Kidney tubule cell (primary cell): Measurements from ENCODE around the gene TCAF1.
"Not testable (repeated sequence)": the region's sequence is repeated elsewhere in the genome, so short reads cannot be mapped to it uniquely, and the experiment has no call there.

ENCODE experiments used
- DNase-seq: peaks from one replicate; pipeline ENCODE4 v3.0.0-alpha.2; 2018; ENCODE audit warnings: low spot score

Gene TCAF1

DNA sequence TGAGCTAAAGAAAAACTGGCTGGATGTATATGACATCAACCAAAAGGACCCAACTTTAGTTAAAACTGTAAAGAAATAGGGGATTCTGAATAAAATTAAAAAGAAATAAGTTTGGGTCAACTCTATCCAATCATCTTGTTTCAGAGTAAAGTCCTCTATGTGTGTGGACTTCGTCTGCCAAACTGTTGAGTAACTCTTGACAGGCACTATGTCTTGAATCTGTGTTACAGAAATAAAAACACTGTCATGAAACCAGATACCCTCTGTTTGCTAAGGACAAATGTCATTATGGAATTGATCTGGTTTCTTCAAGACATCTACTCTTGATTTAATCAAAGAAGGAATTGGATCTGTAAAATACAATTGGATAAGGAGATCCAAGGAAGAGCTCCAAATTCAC, 46.5 kb downstream of the TCAF1 start:
- DNase-seq = not testable (repeated sequence)

DNA sequence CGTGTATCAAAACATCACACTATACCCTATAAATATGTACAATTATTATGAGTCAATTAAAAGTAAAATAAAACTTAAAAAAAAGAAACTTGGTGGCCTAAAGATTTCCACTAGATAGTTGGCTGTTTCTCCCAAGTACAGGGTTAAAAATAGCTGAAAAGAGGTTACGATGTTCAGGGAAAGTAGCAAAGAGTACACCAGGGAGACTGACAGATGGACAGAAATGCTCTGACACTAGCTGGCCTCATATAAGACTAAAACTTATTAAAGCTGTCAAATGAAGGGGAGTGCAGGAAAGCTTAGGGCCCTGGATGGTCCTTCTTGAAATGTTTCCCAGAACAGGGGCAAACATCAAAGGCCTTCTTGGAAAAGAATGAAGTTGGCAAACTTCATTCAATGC, 51.3 kb downstream of the TCAF1 start:
- DNase-seq = no peak

- DNase-seq = no peak
Measured at GRCh38 chr7:143849785-143850479, 52.0 kb downstream of the TCAF1 start.

- no peak for DNase-seq
Measured at GRCh38 chr7:143848192-143848591, 53.8 kb downstream of the TCAF1 start.

GRCh38 chr7:143846692-143847091, 55.3 kb downstream of the TCAF1 start:
- no peak for DNase-seq

DNA sequence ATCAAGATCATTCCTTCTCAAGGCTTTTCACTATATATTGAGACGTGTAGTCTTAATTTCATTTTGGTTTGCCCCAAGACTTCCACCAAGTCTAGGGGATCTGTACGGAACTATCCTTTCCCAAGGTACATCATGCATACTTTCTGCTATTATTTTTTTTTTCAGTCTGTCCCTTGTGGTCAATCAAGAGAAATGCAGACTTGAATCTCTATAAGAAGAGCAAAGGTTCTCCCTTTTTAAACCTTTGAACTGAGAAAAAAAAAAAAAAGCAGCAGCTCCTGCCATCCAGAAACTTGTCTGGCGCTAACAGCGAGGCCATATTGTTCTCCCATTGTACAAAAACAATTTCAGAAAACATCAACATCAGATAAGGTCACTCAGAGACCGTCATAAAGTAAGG, 60.3 kb downstream of the TCAF1 start:
- peak; percentile 17 for DNase-seq

GRCh38 chr7:143840062-143840461, 61.9 kb downstream of the TCAF1 start:
- not testable (repeated sequence) for DNase-seq

DNA sequence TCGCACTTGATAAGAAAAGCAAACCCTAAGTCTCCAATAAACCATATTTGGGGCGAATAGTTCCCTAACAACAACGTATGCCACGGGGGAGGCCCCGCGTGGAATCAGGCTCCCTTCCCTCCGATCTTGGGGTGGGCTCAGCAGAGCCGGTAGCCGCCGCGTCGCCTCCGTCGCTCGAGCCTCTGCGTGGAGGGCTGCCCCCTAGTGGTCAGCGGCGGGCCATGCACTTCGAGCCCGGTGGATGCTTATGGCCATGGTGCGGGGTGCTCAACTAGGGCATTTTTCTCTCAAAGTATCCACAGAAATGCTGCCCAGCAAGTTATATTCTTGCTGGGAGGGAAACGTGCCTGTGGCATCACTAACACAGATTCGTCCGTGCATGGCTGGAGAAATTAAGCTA, 64.8 kb downstream of the TCAF1 start:
- DNase-seq = not testable (repeated sequence)

DNA sequence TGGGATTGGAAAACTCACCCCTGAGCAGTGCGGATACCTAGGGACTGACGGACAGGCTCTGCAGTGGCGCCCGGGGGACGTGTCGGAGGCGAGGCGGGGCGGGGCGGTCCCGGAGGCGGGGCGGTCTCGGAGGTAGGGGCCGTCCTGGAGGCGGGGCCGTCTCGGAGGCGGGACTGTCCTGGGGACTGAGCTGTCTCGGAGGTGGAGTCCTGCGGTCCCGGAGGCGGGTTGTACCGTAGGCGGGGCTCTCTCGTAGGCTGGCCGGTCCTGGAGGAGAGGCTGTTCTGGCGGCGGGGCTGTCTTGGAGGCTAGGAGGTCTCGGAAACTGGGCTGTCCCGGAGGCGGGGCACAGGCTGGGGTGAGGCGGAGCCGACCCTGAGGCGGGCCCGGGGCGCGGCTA, 65.4 kb downstream of the TCAF1 start:
- not testable (repeated sequence) for DNase-seq

DNA sequence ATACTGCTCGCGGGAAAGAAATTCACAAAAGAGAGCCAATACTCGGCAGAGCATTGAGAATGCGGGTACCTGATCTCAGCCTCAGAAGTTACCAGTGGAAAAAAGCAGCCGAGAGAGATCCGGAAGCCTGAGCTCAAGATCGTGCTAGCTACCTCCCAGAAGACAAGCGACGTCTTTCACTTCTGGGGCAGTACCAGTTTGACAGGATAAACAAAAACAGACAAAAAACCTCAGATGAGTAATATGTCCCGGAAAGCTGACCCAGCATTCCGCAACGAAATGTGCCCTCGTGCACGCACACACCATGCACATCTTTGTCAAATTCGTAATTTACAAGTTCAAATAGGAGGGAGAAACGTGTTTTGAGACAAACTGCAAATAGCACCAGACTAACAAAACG, 65.9 kb downstream of the TCAF1 start:
- not testable (repeated sequence) for DNase-seq

DNA sequence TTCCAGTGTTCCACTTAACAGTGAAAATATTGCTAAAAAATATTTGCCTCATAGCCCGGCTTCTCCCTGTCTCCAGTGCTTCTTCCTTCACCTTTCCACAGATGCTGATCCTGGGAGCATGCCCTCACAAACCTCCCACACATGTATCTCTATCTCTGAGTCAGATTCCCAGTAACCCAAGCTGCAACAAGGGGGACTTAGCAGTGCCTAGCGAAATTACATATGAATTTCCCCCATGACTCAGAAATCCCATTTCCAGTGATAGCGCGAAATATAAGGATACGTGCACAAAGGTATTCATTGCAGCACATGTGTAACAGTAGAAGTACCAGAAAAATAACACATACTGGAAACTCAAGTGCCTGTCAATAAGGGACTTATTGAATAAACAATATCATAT, 75.4 kb downstream of the TCAF1 start:
- DNase-seq = not testable (repeated sequence)

- not testable (repeated sequence) for DNase-seq
Measured at GRCh38 chr7:143824295-143825135, 77.5 kb downstream of the TCAF1 start.

DNA sequence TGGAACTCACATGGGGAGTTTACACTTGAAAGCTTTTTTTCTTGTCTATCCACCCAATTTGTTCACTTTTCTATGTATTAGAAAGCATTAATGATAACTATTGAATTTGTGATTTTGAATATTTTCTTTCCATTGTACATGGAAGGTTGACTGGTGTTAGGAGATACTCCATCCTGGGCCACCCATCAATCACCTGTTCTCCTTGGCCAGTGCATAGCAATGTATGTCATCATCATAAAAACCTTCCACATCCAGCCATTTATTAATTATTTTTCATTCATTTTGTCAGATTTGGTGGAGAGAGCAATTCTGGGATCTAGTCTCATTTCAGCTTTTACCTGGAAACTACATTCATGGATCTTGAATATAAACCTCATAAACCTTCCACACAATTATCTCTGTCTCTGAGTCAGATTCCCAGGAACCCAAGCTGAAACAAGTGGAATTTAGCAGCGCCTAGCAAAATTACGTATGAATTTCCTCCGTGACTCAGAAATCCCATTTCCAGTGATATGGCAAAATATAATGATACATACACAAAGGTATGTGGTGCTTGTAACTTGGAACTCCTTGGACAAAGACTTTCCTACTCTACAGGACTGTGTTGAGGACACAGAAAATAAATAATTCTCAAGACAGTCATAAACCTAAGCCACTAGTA, 78.2 kb downstream of the TCAF1 start:
- not testable (repeated sequence) for DNase-seq

- DNase-seq = not testable (repeated sequence)
Measured at GRCh38 chr7:143821392-143822277, 80.3 kb downstream of the TCAF1 start.

- not testable (repeated sequence) for DNase-seq
Measured at GRCh38 chr7:143817873-143818272, 84.1 kb downstream of the TCAF1 start.

DNA sequence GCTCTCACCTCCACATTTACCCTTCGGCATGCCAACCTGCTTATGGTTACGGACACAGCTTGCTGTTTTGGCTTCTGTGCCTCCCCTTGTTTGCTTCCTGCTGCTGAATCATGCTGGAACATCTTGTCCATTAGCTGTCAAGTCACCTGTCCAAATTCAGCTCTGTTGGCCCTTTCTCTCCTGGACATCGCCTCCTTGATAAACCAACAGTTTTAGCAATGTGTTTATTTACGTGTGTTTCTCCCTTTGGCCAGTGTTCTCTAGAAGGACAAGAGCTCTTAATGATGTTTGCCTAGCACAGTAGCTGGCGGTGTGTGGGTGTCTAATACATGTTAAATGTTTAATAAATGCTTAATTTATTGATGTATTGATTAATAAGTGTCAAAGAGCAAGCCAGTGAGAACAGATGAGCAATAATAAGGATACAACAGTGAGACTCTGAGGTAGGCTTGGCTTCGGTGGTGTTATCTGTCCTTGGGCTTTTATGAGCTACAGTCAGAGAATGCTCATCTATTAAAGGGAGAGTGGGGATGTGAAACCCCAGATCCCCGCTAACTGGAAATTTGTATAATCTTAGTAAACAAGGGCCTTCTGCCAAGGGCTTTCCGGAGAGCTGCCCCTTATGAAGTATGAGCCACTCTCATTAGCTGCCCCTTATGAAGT, 85.4 kb downstream of the TCAF1 start:
- not testable (repeated sequence) for DNase-seq

DNA sequence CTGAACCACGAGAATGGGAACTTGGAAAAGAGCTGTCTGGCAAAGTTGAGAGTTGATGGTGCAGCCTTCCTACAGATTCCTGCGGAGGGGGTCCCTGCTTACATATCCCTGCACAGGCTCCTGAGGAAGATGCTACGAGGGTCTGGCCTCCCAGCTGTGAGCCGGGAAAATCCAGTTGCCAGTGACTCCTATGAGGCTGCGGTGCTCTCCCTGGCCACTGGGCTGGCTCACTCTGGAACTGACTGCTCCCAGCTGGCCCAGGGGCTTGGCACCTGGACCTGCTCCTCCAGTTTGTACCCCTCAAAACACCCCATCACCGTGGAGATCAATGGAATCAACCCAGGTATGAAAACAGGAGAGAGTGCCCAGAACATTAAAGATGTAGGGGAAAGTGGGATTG, 91.3 kb downstream of the TCAF1 start:
- DNase-seq = not testable (repeated sequence)

GRCh38 chr7:143806664-143807071, 95.3 kb downstream of the TCAF1 start:
- not testable (repeated sequence) for DNase-seq
